GM12892 (cell line): ENCODE measurements around the gene RAD50. TPM values are rescaled to one million over a fixed set of nuclear protein-coding genes. Genes with fewer than 3 reads are reported as not detected.
"Not testable (repeated sequence)": the region's sequence is repeated elsewhere in the genome, so short reads cannot be mapped to it uniquely, and the experiment has no call there.

Experiments
- DNase-seq: peaks from one replicate; pipeline ENCODE4 v3.0.0; 2011; ENCODE audit not compliant: insufficient read length
- FAIRE-seq: peaks from 2 replicates; lab custom pipeline; 2011; peaks lifted over from hg19 to GRCh38; lab: Jason Lieb, UNC
- POLR2A ChIP-seq: IDR thresholded peaks from 2 replicates; pipeline ENCODE4 v1.6.1; 2011; ENCODE audit warnings: low read depth, low read length, control low read depth
- POLR2AphosphoS5 ChIP-seq: IDR thresholded peaks from 2 replicates; pipeline ENCODE4 v1.6.1; 2011; ENCODE audit warnings: low read depth, low read length, control low read depth
- TAF1 ChIP-seq: IDR thresholded peaks from 2 replicates; pipeline ENCODE4 v1.6.1; 2011; ENCODE audit warnings: low read depth, mild to moderate bottlenecking, control low read depth, low read length, borderline replicate concordance
- polyA plus RNA-seq: library from polyadenylated mRNA; unstranded; fragments of >200 nt; gene quantifications from one replicate; pipeline ENCODE4 v1.2.1, GENCODE V29; 2012; ENCODE audit warnings: missing spikeins, inconsistent platforms; ENCODE audit not compliant: missing spikeins

The RAD50 gene
- polyA plus RNA-seq, result 36.9 TPM

DNA sequence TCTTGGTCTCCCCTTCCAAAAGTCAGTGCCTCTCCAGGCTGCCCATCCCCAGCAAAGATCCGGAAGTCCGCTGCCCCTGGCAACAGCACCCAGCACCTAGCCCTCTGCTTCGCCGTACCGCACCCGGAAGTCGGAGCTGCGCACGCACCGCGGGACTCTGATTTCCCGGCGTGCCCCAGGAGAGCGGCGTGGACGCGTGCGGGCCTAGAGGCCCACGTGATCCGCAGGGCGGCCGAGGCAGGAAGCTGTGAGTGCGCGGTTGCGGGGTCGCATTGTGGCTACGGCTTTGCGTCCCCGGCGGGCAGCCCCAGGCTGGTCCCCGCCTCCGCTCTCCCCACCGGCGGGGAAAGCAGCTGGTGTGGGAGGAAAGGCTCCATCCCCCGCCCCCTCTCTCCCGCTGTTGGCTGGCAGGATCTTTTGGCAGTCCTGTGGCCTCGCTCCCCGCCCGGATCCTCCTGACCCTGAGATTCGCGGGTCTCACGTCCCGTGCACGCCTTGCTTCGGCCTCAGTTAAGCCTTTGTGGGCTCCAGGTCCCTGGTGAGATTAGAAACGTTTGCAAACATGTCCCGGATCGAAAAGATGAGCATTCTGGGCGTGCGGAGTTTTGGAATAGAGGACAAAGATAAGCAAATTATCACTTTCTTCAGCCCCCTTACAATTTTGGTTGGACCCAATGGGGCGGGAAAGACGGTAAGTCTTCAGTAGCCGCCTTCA lies at the start of gene RAD50:
Gene RAD50 (plus strand): TSS at position 215 of the 715 bp plus-strand sequence. CDS start 348 bp downstream, at position 563.
- DNase-seq, result peak; percentile 78
- peak; percentile 74; the same call in 1 of the 2 replicates for TF ChIP-seq TAF1
- peak; percentile 96 for TF ChIP-seq POLR2AphosphoS5
- peak; percentile 94 for TF ChIP-seq POLR2A
- FAIRE-seq, result peak; percentile 99

DNA sequence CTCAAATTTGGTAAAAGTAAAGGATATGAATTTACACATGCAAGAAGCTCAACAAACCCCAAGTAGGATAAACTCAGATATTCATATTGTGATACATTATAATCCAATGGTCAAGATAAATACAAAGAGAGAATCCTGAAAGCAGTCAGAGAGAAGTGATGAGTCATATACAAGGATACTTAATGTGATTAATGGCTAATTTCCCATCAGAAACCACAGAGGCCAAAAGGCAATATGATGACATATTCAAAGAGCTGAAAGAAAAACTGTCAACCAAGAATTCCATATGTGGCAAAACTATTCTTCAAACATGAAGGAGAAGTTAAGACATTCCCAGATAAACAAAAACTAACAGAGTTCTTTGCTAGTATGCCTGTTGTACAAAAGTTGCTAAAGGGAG lies 46.7 kb upstream of the RAD50 start:
- FAIRE-seq (no peak), DNase-seq (no peak)
- TF ChIP-seq POLR2A (no peak), TAF1 (no peak), POLR2AphosphoS5 (no peak)

DNA sequence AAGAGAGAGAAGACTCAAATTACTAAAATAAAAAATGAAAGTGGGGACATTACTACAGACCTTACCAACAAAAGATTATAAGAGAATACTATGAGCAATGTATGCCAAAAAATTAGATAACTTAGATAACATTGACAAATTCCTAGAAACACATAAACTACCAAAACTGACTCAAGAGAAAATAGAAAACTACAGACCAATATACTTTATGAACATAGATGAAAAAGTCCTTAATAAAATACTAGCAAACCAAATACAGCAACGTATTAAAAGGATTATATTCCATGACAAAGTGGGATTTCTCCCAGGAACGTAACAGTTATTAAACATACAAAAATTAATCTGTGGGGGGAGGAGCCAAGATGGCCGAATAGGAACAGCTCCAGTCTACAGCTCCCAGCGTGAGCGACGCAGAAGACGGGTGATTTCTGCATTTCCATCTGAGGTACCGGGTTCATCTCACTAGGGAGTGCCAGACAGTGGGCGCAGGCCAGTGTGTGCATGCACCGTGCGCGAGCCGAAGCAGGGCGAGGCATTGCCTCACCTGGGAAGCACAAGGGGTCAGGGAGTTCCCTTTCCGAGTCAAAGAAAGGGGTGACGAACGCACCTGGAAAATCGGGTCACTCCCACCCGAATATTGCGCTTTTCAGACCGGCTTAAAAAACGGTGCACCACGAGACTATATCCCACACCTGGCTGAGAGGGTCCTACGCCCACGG lies 43.0 kb upstream of the RAD50 start:
- not testable (repeated sequence) for FAIRE-seq, DNase-seq

DNA sequence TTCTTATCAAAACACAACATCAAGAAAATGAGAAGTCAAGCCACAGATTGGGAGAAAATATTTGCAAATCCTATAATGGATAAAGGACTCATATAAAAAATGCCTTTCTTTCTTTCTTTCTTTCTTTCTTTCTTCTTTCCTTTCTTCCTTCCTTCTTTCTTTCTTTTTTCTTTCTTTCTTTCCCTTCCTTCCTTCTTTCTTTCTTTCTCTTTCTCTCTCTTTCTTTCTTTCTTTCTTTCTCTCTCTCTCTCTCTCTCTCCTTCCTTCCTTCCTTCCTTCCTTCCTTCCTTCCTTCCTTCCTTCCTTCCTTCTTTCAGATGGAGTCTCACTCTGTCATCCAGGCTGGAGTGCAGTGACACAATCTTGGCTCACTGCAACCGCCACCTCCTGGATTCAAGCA lies 34.7 kb upstream of the RAD50 start:
- FAIRE-seq, DNase-seq: not testable (repeated sequence)

DNA sequence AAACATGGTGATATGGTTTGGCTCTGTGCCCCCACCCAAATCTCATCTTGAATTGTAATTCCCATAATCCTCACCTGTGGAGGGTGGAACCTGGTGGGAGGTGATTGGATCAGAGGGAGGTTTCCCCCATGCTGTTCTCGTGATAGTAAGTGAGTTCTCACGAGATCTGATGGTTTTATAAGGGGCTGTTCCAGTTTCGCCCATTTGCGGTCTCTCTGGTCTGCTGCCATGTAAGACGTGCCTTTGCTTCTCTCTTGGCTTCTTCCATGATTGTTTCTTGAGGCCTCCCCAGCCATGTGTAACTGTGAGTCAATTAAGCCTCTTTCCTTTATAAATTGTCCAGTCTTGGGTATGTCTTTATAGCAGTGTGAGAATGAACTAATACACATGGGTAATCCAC lies 31.9 kb upstream of the RAD50 start:
- peak; percentile 5 for FAIRE-seq

DNA sequence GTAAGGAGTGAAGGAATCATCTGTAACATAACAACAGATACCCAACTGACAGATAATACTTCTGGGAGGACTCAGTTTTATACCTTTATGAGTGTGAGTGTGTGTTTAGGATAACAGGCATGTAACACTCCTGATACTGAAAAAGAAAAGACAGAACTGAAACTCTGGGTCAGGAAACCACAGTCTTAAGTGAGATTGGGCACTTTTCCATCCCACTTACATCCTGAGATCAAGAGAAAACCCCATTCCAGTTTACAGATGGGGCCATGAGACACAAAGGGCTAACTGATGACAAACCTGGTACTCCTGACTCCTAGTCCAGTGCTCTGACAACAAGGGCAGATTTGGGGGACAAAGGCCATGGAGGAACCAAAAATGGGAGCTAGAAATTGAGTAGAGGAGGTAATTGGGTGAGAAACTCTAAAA lies 31.5 kb upstream of the RAD50 start:
- FAIRE-seq, result peak; percentile 95
- TF ChIP-seq TAF1, result no peak
- TF ChIP-seq POLR2A, result no peak
- DNase-seq, result no peak

More for the DNA sequence above, 31.9 kb upstream of the RAD50 start:
- DNase-seq, result not testable (repeated sequence)

DNA sequence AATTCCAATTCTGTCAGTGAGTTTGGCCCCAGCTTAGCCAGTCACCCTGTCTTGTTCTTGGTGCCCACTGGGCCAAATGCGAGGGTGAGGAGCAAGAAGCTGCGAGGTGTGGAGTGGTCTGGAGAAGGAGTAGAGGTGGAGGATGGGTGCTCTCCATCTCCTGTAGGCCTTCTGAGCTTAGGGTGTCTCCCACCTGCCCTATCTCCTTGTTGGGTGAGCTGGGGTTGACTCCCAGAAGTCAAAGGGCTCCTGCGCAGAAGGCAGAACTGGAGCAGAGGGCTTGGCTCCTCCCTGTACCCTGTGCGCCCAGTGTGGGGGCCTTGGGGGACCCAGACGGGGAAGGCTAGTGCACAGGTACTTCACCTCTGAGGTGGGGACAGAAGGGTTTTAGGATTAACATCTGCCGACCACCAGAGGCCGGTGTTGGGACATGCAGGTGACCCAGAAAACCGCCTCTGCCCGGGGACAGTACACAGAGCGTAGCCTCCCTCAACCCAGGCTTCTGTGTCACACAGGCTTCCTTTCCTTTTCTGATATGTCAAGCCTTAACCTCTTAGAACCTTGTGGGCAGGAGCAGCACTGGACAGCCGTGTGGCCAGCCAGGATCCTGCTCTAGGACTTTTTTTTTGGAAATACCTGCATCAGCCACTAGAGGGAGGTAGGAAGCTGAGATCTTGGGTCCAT lies 30.3 kb upstream of the RAD50 start:
- no peak for TF ChIP-seq TAF1
- TF ChIP-seq POLR2AphosphoS5, result no peak
- no peak for TF ChIP-seq POLR2A
- FAIRE-seq (peak; percentile 86), DNase-seq (no peak)

DNA sequence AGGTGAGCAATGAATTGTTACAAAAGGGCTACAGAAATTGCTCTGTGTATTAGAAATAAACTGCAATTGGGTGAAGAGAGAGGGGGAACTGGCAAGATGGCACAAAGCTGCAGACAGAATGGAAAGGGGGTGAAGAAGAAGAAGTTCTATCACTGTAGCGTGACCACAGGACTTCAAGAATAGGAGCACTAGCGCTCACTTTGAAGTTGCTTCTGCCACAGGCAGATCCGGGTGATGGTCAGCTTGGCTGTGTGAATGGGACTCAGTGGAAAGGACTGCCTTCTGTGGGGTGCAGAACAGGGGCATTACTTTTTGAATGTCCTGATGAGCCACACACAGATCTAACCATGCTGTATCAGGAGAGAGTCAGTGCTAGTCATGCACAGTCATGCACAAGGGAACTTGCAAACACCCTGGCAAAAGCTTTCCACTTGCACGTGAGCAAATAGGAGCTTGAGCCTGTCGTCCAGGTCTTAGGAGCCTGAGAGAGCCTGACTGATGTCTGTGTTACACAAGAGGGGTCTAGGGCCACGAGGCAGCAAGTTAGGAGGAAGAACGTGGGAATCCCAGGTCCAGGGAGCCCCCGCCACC lies 29.7 kb upstream of the RAD50 start:
- no peak for TF ChIP-seq POLR2A
- no peak for TF ChIP-seq POLR2AphosphoS5
- TF ChIP-seq TAF1, result no peak
- no peak for FAIRE-seq
- no peak for DNase-seq

DNA sequence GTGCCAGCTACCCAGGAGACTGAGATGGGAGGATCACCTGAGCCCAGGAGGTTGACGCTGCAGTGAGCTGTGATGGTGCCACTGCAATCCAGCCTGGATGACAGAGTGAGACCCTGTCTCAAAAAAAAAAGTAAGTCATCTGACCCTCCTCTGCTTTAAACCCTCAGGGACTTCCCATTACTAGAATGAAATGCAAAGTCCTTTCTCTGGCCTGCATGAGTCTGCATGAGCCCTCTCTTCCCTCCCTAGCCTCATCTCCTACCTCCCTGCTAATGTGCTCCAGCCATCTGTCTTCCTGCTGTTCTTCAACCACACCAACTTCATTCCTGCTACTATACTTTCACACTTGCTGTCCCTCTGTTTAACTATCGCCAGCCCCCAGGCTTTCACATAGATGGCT lies 28.8 kb upstream of the RAD50 start:
- no peak for DNase-seq
- FAIRE-seq, result peak; percentile 17
- TF ChIP-seq POLR2A (no peak), TAF1 (no peak), POLR2AphosphoS5 (no peak)

DNA sequence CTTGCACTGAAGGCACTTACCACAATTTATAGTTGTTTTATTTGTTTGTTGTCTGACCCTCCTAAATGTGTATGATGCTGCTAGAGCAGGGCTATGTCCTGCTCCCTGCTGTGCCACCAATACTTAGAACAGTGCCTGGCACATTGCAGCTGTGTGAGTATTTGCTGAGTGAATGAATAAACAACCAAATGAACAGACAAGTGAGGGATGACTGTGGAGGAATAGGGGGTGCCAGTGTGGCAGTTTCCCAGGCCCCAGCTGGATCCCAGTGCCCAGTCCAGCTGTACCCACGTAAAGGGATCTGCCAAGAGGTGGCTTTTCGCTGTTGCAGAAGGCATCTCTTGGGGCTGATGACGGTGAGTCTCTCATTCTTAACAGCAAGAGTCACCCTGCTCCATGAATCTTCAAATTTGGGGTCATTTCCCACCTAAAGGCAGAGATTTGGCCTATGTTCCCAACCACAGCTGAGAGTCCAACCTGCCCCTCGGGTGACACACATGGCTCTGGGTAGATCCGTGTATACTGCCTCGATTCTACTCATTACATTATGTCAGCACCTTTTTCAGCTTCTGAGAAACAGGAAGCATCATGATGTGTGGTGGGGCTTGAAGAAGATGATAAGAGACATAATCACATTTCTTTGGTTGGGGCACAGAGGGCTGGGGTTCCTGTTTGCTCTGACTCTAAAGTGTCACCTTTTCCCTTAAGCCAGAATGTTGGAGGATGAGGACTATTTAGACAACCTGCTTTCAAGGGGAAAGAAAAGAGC lies 27.7 kb upstream of the RAD50 start:
- TF ChIP-seq POLR2A (no peak), POLR2AphosphoS5 (no peak), TAF1 (no peak)
- no peak for DNase-seq
- peak; percentile 44 for FAIRE-seq

DNA sequence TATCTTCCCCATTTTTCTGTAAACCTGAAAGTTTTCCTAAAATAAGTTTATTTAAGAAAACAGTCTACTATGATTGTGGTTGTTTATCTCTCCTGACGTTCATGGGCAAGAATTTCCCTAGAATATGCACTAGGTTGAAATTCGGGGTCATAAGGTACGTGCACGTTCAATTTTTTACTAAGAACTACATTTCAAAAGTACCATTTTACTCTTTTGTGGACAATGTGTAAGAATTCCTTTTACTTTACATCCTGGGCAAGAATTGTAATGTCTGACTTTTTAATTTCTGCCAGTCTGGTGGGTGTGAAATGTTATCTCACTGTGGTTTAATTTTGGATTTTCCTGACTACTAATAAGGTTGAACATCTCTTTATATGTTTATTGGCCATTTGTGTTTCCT lies 25.8 kb upstream of the RAD50 start:
- no peak for TF ChIP-seq TAF1
- no peak for TF ChIP-seq POLR2A
- no peak for TF ChIP-seq POLR2AphosphoS5
- DNase-seq (no peak), FAIRE-seq (no peak)

DNA sequence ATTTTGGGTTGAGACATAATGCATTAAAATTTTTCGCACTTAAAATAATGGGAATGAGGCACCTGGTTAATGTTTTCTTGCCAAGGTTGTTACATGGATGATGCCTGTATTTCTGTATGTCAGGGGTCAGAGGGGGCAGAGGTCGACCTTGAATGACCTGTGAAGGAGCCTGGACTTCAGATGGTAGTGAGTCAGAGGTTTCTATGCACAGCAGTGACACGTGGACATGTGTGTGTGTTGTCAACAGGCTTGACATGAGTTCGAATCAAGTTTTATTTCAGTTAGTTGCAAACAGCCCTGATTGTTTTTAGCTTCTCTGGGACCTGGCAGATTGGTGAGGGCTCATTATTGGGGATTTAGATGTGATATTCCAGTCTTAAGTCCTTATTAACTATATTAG lies 17.1 kb upstream of the RAD50 start:
- TF ChIP-seq POLR2AphosphoS5, result no peak
- TF ChIP-seq TAF1, result no peak
- TF ChIP-seq POLR2A, result no peak
- no peak for FAIRE-seq
- no peak for DNase-seq
